ENCODE measurements around the gene ETFDH. TPM values are rescaled to one million over a fixed set of nuclear protein-coding genes. Genes with fewer than 3 reads are reported as not detected.

The ETFDH gene
- total RNA-seq, 1 donor from 2014 or later = 17.0 TPM

GRCh38 chr4:158676076-158676475, 4.0 kb downstream of the ETFDH start:
- Histone ChIP-seq H3K4me3 (ENCODE audit: insufficient read depth, low read depth, low read length) (no peak overlapping the region), H4K20me1 (ENCODE audit: insufficient read depth, low read length) (no peaks in the 10 kb centered on the region), H3K79me2 (ENCODE audit: insufficient read depth, low read length) (peaks cover 13% of the 10 kb centered on the region), H3K36me3 (ENCODE audit: insufficient read depth, low read length) (no peaks in the 10 kb centered on the region), H3K27me3 (ENCODE audit: insufficient read depth, low read length) (no peaks in the 10 kb centered on the region), H3K9ac (ENCODE audit: low read length) (no peak overlapping the region), H3K4me1 (ENCODE audit: insufficient read depth, low read length) (no peaks in the 10 kb centered on the region), H3K27ac (ENCODE audit: low read depth, low read length) (no peak overlapping the region), H2AFZ (ENCODE audit: low read depth, low read length) (no peak overlapping the region), H3K4me2 (ENCODE audit: low read length) (no peak overlapping the region), H3K9me3 (ENCODE audit: insufficient read depth, low read depth, low read length) (no peaks in the 10 kb centered on the region)
- Mint-ChIP-seq H3K27ac (ENCODE audit: unreplicated experiment) (no peak overlapping the region), H3K36me3 (ENCODE audit: low read depth, unreplicated experiment) (no peaks in the 10 kb centered on the region), H3K4me1 (ENCODE audit: low read depth, unreplicated experiment) (no peaks in the 10 kb centered on the region), H3K9me3 (ENCODE audit: unreplicated experiment) (no peaks in the 10 kb centered on the region), H3K4me3 (ENCODE audit: unreplicated experiment) (no peak overlapping the region), H3K27me3 (ENCODE audit: low read depth, unreplicated experiment) (no peaks in the 10 kb centered on the region)
- DNase-seq (ENCODE audit: low read depth) = no peak
- no peak for FAIRE-seq
- no peak for TF ChIP-seq EZH2 (IDR thresholded peaks at IDR 0.05; ENCODE audit: insufficient read depth, low read length)
- no peak for TF ChIP-seq CTCF (IDR thresholded peaks at IDR 0.05; ENCODE audit: insufficient read depth, low read depth, low read length)

- H3K27me3 ChIP-seq (ENCODE audit: insufficient read depth, low read length) = no peaks in the 10 kb centered on the region
- no peaks in the 10 kb centered on the region for H3K79me2 ChIP-seq (ENCODE audit: insufficient read depth, low read length)
- FAIRE-seq = no peak
- H3K9ac ChIP-seq (ENCODE audit: low read length) = no peak overlapping the region
- H2AFZ ChIP-seq (ENCODE audit: low read depth, low read length) = no peak overlapping the region
- Mint-ChIP-seq H3K9me3 (ENCODE audit: unreplicated experiment) (no peaks in the 10 kb centered on the region), H3K27ac (ENCODE audit: unreplicated experiment) (no peak overlapping the region), H3K27me3 (ENCODE audit: low read depth, unreplicated experiment) (no peaks in the 10 kb centered on the region), H3K36me3 (ENCODE audit: low read depth, unreplicated experiment) (no peaks in the 10 kb centered on the region), H3K4me1 (ENCODE audit: low read depth, unreplicated experiment) (no peaks in the 10 kb centered on the region), H3K4me3 (ENCODE audit: unreplicated experiment) (no peak overlapping the region)
- no peaks in the 10 kb centered on the region for H3K9me3 ChIP-seq (ENCODE audit: insufficient read depth, low read depth, low read length)
- H3K4me3 ChIP-seq (ENCODE audit: insufficient read depth, low read depth, low read length) = no peak overlapping the region
- H3K4me1 ChIP-seq (ENCODE audit: insufficient read depth, low read length) = no peaks in the 10 kb centered on the region
- H3K36me3 ChIP-seq (ENCODE audit: insufficient read depth, low read length) = no peaks in the 10 kb centered on the region
- H3K4me2 ChIP-seq (ENCODE audit: low read length) = no peak overlapping the region
- no peak for DNase-seq (ENCODE audit: low read depth)
- no peaks in the 10 kb centered on the region for H4K20me1 ChIP-seq (ENCODE audit: insufficient read depth, low read length)
- no peak overlapping the region for H3K27ac ChIP-seq (ENCODE audit: low read depth, low read length)
- no peak for TF ChIP-seq CTCF (IDR thresholded peaks at IDR 0.05; ENCODE audit: insufficient read depth, low read depth, low read length)
- no peak for TF ChIP-seq EZH2 (IDR thresholded peaks at IDR 0.05; ENCODE audit: insufficient read depth, low read length)
Measured at GRCh38 chr4:158678767-158679166, 6.7 kb downstream of the ETFDH start.

GRCh38 chr4:158681629-158682028, 9.5 kb downstream of the ETFDH start:
- Histone ChIP-seq H3K9ac (ENCODE audit: low read length) (no peak overlapping the region), H3K4me3 (ENCODE audit: insufficient read depth, low read depth, low read length) (no peak overlapping the region), H3K4me1 (ENCODE audit: insufficient read depth, low read length) (no peaks in the 10 kb centered on the region), H3K27me3 (ENCODE audit: insufficient read depth, low read length) (no peaks in the 10 kb centered on the region), H2AFZ (ENCODE audit: low read depth, low read length) (no peak overlapping the region), H3K9me3 (ENCODE audit: insufficient read depth, low read depth, low read length) (no peaks in the 10 kb centered on the region), H3K27ac (ENCODE audit: low read depth, low read length) (no peak overlapping the region), H3K36me3 (ENCODE audit: insufficient read depth, low read length) (no peaks in the 10 kb centered on the region), H3K4me2 (ENCODE audit: low read length) (no peak overlapping the region), H4K20me1 (ENCODE audit: insufficient read depth, low read length) (no peaks in the 10 kb centered on the region), H3K79me2 (ENCODE audit: insufficient read depth, low read length) (no peaks in the 10 kb centered on the region)
- Mint-ChIP-seq H3K4me3 (ENCODE audit: unreplicated experiment) (no peak overlapping the region), H3K4me1 (ENCODE audit: low read depth, unreplicated experiment) (no peaks in the 10 kb centered on the region), H3K27me3 (ENCODE audit: low read depth, unreplicated experiment) (no peaks in the 10 kb centered on the region), H3K9me3 (ENCODE audit: unreplicated experiment) (no peaks in the 10 kb centered on the region), H3K27ac (ENCODE audit: unreplicated experiment) (no peak overlapping the region), H3K36me3 (ENCODE audit: low read depth, unreplicated experiment) (peaks cover 5% of the 10 kb centered on the region)
- FAIRE-seq (no peak), DNase-seq (ENCODE audit: low read depth) (no peak)
- TF ChIP-seq EZH2 (IDR thresholded peaks at IDR 0.05; ENCODE audit: insufficient read depth, low read length) (no peak), CTCF (IDR thresholded peaks at IDR 0.05; ENCODE audit: insufficient read depth, low read depth, low read length) (no peak)
